ENCODE data around the gene BCAS3.
A peak's percentile ranks its signal among the peaks of the same experiment; 100 is the strongest.

The BCAS3 gene

DNA sequence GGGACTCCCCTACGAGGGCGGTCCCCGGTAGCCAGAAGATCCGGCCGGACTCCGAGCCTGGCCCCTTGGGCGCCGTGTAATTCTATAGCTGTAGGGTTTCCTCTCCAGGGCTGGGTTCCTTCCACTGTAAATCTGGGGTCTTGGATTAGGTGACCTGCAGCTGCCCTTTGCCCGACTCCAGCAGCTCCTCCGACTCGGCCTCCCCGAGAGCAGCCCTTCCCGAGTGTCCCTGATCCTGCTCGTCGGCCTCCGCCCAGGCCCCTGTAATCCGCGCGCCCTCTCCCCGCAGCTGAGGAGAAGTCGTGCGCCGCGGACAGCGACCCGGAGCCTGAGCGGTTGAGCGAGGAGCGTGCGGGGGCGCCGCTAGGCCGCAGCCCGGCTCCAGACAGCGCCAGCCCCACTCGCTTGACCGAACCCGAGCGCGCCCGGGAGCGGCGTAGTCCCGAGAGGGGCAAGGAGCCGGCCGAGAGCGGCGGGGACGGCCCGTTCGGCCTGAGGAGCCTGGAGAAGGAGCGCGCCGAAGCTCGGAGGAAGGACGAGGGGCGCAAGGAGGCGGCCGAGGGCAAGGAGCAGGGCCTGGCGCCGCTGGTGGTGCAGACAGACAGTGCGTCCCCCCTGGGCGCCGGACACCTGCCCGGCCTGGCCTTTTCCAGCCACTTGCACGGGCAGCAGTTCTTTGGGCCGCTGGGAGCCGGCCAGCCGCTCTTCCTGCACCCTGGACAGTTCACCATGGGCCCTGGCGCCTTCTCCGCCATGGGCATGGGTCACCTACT, 727.4 kb downstream of the BCAS3 start:
- DNase-seq, result no peak

DNA sequence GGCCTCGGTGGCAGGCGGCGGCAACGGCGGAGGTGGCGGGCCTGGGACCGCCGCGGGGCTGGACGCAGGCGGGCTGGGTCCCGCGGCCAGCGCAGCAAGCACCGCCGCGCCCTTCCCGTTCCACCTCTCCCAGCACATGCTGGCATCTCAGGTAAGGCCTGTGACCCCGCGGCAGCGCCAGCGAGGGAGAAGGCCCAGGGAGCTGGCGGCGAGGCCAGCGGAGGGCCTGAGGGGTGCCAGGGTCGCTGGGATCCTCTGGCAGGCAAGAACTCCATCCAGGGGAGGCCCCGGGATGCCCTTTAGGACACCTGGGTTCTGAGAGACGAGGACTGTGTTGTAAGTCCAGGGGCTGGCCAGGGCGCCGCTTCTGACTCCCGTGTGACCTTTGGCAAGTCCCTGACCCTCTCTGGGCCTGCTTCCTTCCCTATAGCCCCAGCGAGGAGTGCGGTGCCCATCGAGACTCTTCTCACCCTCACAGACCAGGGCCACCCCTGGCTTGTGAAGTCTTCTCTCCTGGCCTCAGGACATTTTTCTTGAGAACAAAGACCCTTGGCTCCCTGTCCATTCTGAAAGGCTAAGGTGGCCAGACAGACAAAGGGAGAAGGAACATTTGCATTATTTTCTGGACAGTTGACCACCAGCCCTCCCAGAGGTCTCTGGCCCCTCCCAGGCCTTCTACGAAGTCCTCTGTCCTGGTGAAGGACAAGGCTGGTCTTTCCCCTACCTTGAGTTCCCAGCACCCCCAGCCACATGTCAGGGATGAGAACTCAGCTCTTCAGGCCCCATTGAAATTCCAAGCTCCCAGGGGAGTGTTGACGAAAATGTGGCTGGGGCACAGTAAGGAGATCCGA, 728.3 kb downstream of the BCAS3 start:
- no peak for DNase-seq

DNA sequence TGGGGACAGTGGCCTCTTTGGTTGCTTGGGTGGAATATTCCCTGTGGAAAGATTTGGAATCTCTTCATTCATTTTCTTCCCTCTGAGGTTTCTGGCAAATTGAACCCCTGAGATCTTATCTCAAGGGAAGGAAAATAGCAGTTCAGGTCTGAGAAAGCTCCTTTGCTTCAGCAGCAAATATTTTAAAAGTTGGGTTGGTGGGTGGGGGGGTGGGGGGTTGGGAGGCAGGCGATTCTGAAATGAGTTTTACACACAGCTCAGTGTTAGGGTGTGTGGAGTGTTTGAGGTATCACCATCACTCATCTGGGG, 728.8 kb downstream of the BCAS3 start:
- no peak for DNase-seq

DNA sequence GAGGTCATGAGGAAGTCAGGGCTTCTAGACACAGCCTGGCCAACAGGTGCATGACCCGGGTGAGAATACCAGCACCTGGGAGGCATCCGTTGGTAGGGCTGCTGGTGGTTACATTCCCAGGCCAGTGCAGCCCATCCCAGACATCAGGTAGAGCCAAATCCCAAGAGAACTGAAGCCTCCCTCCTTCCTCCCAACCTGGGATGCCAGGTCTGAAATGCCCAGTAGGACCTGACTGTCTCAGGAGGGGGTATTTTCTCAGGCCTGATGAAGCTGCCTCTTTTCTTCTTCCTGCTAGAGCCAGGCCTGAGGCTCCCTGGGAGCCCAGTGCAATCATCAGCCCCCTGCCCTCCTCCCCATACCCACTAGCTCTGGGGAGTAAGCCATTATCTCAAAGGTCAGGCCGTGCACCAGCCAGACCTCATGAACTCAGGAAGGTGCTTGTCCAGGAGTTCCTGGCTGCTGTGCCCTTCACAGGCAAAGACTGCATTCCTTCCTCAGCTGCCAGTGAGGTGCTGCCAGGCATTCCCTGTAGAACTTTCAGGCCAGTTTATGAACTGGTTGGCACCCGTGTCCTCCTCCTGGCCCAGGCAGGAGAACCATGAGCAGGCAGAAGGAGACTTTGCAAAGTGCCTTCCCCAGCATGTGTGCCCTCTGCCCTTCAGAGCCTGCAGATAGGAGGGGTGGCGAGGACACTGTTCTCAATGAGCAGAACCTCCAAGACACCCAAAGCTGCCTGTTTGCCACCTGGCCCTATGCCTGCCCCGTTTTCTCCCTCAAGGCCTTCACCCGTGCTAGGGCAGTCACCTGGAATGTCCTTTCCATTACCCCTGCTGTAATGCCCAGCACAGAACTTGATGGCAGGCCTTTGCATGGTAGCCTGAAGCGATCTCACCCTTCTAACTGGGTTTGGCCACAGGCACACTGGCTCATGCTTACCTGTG, 729.6 kb downstream of the BCAS3 start:
- DNase-seq, result no peak

DNA sequence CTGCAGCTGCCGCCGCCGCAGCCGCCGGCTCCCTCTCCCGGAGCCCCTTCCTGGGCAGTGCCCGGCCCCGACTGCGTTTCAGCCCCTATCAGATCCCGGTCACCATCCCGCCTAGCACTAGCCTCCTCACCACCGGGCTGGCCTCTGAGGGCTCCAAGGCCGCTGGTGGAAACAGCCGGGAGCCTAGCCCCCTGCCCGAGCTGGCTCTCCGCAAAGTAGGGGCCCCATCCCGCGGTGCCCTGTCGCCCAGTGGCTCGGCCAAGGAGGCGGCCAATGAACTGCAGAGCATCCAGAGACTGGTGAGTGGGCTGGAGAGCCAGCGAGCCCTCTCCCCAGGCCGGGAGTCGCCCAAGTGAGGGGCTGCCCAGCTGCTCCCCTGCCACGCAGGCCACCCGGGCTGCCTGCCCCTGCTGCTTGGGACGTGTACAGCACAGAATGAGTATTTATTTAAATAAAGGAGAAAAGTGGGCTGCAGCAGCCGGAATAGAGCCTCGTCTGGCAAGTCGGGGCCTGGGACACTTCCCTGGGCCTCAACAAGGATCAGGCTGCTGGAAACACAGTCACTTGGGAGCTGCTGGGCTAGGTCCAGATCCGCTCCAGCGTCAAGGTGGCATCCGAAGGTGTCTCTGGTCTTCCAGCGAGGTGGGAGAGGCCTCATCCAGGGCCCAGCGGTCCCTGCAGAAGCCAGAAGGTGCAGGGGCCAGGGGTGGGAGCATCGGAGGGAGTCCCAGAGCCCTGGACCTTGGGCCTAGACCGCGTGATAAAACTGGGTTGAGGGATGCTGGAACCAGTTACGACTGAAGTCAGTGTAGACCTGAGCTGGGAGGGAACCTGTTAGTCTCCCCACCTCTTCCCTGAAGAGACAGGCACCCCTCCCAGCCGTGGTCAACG, 730.7 kb downstream of the BCAS3 start:
- DNase-seq, result peak; percentile 34

DNA sequence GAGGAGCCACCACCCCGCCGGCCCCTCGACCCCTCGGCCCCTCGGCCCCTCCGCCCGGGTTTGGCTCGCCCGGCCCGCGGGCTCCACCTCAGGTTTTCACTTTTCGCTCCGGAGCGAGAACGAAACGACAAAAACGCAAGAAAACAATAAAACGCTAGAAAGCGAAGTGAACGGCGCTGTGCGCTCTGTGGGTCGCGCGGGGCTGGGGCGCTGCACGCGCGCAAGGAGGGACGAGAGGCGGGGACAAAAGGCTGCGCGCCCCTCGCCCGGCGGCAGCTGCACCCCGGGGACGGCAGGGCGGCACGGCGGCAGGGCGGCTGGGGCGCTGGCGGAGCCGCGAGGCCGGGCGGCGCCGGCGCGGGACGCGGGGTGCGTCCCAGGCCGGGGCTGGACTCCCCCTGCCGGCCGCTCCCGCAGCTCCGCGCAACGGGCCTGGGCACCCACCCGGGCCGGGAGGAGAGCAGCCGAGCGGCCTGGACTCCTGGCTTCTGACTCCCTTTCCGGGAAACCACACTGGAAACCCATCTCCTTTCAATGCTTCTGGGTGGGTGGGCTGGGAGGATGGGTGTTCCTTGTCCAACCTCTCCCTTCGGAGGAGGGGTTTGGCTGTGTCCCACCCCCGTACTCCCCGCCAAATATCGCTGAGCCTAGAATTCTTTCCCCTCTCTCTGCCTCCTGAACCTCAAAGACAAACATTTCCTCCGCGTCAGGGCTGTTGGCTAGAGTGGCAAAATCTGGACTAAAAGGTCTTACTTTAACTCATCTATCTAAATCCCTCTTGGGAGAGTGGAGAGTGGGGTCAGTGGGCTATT, 731.9 kb downstream of the BCAS3 start:
- DNase-seq, result peak; percentile 51

DNA sequence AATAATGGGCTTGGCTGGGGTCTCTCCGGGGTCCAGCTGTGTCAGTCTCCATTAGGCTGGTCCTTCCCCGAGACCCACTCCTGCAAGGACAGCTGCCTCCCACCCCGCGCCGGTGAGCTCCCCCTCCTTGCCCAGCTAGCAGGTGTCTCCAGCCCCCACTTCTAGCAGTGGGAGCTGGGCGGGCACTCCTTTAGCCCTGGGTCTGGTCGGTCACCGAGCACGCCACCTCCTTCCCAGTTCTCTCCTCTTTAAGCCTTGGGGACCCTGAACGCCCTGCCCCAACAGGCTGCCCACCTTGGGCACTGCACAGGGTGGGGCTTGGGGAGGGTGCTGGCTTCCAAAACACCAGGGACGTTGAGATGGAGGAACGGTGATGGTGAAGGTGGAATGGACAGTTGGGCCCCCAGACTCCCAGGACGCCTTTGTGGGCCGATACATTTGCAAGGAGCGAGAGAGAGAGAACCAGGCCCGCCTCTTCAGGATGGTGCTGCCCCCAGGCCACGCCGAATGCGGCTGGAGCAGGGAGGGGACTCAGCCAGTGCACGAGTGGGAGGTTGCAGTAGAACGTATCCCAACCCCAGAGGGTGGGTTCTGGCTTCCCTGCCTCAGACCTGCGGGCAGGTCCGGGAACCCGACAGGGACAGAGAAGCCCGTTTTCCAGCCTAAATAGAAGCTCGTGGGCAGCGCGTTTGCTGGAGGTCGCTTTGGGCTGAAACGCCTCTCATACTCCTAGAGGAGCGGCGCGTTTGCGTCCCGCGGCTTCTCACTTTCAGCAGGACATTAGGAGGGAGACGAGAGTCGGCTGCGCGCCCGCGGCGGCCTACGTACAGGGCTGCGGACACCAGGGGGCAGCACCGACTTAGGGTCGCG, 732.7 kb downstream of the BCAS3 start:
- peak; percentile 75 for DNase-seq

DNA sequence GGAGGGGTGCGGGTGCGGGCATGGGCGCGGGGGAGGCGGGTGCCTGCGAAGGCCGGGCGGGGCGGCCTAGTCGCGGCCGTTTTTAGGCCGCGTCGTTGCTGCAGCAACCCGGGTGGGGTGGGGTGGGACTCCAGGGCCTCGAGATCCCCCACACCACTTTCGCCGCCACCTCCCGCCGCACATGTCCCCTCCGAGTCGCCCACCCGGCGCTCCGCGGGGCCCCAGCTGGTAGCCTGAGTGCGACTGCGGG, 733.3 kb downstream of the BCAS3 start:
- DNase-seq, result no peak

DNA sequence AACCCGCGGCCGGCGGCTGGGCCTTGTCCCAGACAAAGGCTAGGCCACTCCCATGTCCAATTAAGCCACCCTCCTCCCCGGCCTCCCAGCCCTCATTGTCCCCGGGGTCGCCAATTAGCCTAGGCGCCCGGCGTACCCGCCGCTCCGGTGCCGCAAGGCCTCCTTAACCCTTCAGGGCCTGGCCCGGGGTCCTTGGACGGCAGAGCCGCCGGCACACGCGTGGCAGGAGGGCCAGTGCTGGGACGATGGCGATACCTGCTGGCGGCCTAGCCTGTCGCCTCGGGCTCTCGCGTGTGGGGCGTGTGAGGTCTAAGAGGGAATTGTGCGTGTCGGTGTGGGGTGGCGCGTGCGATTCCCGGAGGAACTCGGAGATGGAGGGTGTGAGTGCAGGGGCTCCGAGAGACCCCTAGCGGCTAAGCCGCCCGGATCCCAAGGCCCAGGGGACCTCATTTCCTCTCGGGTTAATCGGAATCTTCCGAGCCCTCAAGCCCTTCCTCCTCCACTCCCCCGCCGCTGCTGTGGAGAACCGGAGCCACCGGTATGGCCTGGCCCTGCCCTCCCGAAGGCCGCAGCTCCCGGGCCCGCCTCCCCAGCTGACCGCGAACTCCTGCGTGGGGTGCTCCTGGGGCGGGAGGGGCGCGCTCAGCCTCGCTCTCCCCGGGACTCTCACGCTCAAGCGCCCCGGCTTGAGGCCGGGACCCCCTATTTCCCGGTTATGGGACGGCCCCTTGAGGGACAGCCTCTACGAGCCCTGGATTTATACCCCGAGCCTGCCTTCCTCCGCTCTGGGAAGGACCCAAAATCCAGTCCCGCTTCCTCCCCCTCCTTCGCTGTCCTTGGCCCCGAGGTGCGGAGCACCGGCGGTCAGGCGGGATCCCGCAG, 733.9 kb downstream of the BCAS3 start:
- peak; percentile 57 for DNase-seq

DNA sequence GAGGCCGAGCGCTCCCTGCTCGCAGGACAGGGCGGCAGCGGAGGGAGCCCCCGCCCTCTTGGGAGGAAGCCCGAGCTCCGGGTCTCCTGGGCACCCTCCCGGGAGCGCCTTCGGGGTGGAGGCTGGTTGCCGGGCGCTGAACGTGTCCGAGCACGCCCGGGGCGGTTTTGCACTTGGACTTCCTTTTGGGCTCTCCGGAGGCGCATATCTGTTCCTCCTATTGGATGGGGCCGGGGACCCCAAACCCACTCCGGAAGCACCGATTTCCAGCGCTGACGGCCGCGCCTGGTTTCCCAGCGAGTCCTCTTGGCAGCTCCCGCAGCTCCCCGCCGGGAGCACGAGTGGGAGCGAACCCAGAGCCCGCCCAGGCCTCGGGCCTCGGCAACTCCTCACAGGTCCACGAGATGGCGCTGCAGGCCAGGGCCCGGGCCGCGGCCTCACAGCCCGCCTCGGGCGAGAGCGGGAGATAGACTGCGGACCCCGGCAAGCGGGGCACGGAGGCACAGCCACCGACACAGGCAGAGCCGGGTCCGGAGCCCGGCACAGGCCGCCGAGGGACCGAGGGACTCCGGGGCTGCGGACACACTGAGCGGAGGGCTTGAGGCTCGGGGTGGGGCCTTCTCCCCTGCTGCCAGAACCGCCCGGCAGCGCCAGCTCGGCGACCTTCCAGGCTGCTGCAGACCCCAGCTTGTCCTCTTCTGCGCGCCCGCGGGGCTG, 734.6 kb downstream of the BCAS3 start:
- peak; percentile 85 for DNase-seq

DNA sequence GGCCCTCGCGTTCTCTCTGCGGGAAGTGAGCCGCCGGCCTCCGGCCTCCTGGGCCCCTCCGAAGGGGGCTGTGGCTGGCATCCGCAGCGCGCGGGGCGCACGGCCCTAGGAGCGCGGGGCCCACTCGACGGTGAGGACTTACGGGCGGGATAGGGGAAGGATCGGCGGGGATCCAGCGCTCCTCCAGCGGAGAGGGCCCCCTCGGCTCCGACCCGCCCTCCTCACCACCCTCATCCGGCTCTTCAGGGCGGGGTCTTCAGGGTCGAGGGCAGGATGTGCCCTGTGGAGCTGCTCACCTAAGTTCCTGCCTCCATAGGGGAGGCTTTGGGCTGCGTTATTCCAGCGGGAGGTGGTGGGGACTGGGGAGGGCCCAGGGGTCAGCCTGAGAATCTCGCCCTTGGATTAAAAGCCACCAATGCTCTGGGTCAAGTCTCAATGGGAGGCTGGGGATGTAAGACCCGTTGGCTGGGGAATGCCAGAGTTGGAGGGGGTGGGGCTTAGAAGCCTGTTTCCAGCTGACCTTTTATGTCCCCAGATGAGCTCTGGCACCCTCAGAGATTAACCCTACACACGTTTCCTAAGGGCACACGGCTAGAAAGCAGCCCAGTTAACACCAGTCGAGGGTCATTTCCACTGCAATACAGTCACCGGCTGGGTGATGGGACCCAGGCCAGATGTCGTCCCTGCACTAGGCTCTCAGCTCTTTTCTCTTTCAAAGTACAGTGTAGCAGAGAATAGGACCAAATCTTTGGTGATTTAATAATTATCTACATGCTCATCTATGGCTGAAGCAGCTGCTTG, 735.4 kb downstream of the BCAS3 start:
- peak; percentile 34 for DNase-seq

DNA sequence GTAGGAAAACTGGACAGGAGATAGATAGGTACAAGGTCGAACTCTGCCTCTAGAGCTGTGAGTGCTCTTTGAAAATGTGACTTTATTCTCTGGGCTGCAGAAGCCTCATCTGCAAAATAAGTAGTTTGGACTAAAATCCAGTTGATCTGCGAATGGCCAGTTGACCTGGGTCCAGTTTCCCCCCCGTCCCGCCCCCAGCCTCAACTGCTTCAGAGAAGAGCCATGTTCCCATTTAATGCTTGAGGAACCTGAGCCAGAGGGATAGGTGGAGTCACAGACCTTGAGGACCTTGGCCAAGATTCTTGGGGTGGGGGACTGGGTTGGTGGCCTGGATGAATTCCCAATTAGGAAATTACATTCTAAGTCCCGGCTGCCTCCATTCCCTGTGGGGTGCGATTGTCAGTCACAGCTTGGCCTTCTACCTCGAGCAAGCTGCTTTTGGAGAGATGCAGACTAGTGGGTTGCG, 736.0 kb downstream of the BCAS3 start:
- DNase-seq, result no peak

DNA sequence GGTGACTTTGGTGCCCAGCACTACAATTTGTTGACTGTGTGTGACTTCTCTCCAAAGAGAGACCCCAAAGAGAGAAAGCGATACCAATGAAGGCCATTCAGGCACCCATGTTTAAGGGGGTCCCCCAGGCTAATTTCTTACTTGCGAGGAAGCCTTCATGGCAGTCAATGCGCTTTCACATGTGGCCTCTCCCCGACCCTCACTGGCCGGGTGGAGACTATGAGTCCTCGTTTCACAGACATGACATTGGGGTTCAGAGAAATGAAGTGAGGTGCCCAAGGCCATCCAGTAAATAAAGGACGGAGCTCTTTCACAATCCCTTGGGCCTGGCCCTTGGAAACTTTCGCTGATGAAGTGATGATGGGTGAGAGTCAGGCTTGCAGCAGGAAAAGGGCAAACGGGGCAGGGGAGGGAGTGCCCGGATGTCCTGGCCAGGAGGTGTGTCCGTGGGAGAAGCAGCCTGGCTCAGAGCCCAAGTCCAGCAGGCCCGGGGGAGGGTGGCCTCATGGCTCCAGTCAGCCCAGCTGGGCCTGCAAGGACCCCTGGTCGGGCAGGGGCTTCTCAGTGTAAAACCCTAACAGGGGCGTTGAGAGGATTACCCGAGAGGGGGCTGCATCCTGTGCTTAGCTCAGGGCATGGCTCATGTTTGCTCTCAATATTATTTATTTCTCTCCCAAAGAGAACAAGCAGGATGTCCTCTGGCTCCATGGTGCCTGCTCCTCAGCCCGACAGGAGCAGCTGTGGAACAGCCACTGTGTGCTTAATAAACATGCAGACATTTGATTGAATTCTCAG, 736.7 kb downstream of the BCAS3 start:
- DNase-seq, result no peak

DNA sequence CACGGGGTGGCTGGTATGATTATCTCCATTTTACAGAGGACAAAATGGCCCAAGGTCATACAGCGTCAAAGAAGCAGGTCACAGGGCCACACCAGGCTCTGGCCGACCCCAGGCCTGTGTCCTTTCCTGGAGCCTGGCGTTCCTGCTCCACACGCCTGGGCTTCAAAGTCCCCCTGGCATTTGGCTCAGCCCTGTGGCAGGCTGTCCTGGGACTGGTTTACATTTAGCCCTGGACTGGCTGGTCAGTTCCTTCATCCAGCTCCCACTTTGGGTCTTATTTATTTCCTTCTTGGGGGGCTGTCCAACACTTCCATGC, 737.2 kb downstream of the BCAS3 start:
- DNase-seq, result no peak

DNA sequence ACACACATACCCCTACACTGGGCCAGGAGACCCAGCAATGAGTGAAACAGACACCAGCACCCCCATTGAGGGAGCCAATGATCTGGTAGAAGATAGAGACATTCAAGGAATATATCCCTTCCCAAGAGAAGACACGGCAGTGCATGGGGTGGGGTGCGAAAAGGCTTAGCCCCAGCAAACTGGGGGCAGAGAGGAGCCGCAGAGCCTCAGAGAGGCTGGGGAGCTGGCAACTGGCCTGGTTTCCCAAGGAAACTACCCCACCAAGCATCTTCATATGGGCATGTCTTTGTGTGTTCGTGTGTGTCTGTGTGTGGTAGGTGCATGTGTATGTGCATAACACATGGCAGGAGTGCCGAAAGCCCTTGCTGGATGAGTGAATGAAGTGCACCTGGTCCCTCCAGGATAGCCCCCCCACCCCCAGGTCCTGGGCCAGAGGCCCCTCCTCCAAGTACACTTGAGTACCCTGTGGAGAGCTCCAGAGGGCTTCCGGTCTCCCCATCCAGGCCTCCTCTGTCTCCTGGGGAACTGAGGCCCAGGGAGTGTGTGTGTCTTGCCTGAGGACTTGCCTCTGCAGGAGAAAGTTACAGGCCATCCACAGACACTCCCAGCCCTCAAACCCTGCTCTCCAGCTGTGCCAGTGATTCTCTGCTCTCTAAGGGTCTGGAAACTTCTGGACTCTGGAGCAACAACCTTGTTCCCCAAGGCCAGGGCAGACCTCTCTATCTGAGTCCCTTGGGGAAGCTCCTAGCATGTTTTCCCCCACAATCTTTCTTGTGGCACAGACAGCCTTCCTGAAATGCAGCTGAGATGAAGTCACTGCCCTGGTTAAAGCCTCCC, 737.9 kb downstream of the BCAS3 start:
- no peak for DNase-seq

DNA sequence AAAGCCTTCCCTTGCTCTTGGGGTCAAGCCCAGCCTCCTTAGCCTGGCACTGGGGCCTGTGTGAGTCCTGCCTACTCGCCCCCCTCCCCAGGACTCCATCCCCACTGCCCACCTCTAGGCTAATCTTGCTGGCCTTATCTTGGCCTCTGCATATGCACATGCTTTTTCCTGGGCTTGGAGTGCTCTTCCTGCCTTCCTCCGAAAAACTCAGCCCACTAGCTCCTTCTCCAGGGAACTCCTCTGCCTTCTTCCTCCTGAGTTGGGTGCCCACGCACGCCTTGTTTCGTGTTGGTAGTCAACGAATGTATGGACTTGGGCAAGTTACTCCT, 738.5 kb downstream of the BCAS3 start:
- DNase-seq, result no peak
